Prostate gland (tissue), 2 donors: ENCODE data around the gene ATP5F1B. TPM values are rescaled to one million over a fixed set of nuclear protein-coding genes. Genes with fewer than 3 reads are reported as not detected.
"Not testable (repeated sequence)": the region's sequence is repeated elsewhere in the genome, so short reads cannot be mapped to it uniquely, and the experiment has no call there.

ENCODE experiments used
- DNase-seq: peaks from one replicate; pipeline ENCODE4 v3.0.0-alpha.2; 2019; ENCODE audit warnings: low spot score
- H3K27ac ChIP-seq, 2 donors: fragments of 200-600 bp; sonication (generic); 2 replicates each; pipeline ENCODE4 v1.5.1; 2017 to 2019
- H3K27me3 ChIP-seq: fragments of 200-600 bp; sonication (generic); replicated peaks from 2 replicates; pipeline ENCODE4 v1.5.1; 2019; ENCODE audit not compliant: insufficient read depth
- H3K36me3 ChIP-seq, 2 donors: fragments of 200-600 bp; sonication (generic); 1 replicate in 1 of 2; 2 replicates in 1 of 2; pipeline versions ENCODE4 v1.5.1 to v1.8.1; 2017 to 2019
- H3K4me1 ChIP-seq: fragments of 200-600 bp; sonication (generic); replicated peaks from 2 replicates; pipeline ENCODE4 v1.5.1; 2019
- H3K4me3 ChIP-seq, 2 donors: fragments of 200-600 bp; sonication (generic); 2 replicates each; pipeline ENCODE4 v1.5.1; 2017 to 2019
- H3K9me3 ChIP-seq: fragments of 200-600 bp; sonication (generic); 2 replicates; pipeline ENCODE4 v1.5.1; 2017
- CTCF ChIP-seq, 4 experiments: fragments of 200-600 bp in 2 of 4; fragments of 450-650 bp in 2 of 4; sonication (generic) in 2 of 4; IDR thresholded peaks; 1 replicate in 3 of 4; 2 replicates in 1 of 4; pipeline ENCODE4 v1.5.1; 2016 to 2019; ENCODE audit warnings: antibody characterized with exemption in 4 of 4, mild to moderate bottlenecking in 2 of 4, moderate library complexity in 2 of 4
- POLR2A ChIP-seq: fragments of 450-650 bp; IDR thresholded peaks from one replicate; pipeline ENCODE4 v1.6.1; 2016; ENCODE audit warnings: antibody characterized with exemption, mild to moderate bottlenecking
- POLR2AphosphoS5 ChIP-seq: sonication (generic); formaldehyde crosslinking; IDR thresholded peaks from one replicate; pipeline ENCODE4 v1.6.1; 2017; ENCODE audit warnings: antibody characterized with exemption
- WGBS: methylation state at CpG from one replicate; pipeline ENCODE4 v1.1.5; 2018; 5-methylcytosine and 5-hydroxymethylcytosine counted together
- intact Hi-C: fragments of 100-400 bp; cut with DNase I; formaldehyde crosslinking; loops from one replicate; pipeline ENCODE4 v1.14.2; 2022
- total RNA-seq, 2 donors: library from RNA; depleted of rRNA; stranded (reverse); fragments of >200 nt; gene quantifications; one replicate each; pipeline ENCODE4 v1.1.0, GENCODE V29; 2016

ATP5F1B gene
- total RNA-seq, 2 donors from 2014 or later = 372 to 401 TPM

- H3K9me3 ChIP-seq = no peaks in the 10 kb centered on the region
- H3K4me3 ChIP-seq = no peak overlapping the region
- 93% methylated on average over 7 of the region's 7 CpGs for WGBS
- no peaks in the 10 kb centered on the region for H3K4me1 ChIP-seq
- intact Hi-C loops = no loop called here
- H3K27ac ChIP-seq = no peak overlapping the region
- DNase-seq = no peak
- TF ChIP-seq POLR2A (no peak), CTCF (IDR thresholded peaks at IDR 0.05) (no peak), POLR2AphosphoS5 (no peak)
- no peaks in the 10 kb centered on the region for H3K27me3 ChIP-seq
- no peaks in the 10 kb centered on the region for H3K36me3 ChIP-seq
These were observed 11.9 kb upstream of the ATP5F1B start for GRCh38 chr12:56657416-56658379.

GRCh38 chr12:56653781-56654180 is 8.0 kb upstream of the ATP5F1B start:
- DNase-seq, H3K4me1 ChIP-seq, H3K36me3 ChIP-seq, H3K9me3 ChIP-seq, H3K27ac ChIP-seq, intact Hi-C loops, H3K4me3 ChIP-seq, H3K27me3 ChIP-seq: not testable (repeated sequence)
- WGBS = 94% methylated on average over 5 of the region's 5 CpGs

GRCh38 chr12:56648023-56648422 is 2.2 kb upstream of the ATP5F1B start:
- DNase-seq = not testable (repeated sequence)
- intact Hi-C loops = loop anchor here (5.0 kb wide), 1 partner anchor 39 kb away; the partner anchor contains the start of gene PTGES3

GRCh38 chr12:56645201-56645716 is 525 bp downstream of the ATP5F1B start:
- no peak for DNase-seq
- intact Hi-C loops = loop anchor here (5.0 kb wide), 1 partner anchor 42 kb away; the partner anchor contains the start of gene PTGES3
- H3K4me3 ChIP-seq = peak overlapping the region; percentile 88 to 96
- H3K9me3 ChIP-seq = no peaks in the 10 kb centered on the region
- H3K27ac ChIP-seq = peak overlapping the region; percentile 87 to 94
- no peak for TF ChIP-seq POLR2AphosphoS5
- no peak for TF ChIP-seq CTCF (IDR thresholded peaks at IDR 0.05)
- TF ChIP-seq POLR2A = no peak
- H3K27me3 ChIP-seq = no peaks in the 10 kb centered on the region
- 1% methylated on average over 29 of the region's 29 CpGs for whole genome bisulfite sequencing
- H3K4me1 ChIP-seq = no peaks in the 10 kb centered on the region
- H3K36me3 ChIP-seq = peaks cover 11 to 13% of the 10 kb centered on the region in 2 donors

More at GRCh38 chr12:56648023-56648422, 2.2 kb upstream of the ATP5F1B start:
- WGBS = 92% methylated on average over 9 of the region's 9 CpGs
- not testable (repeated sequence) for H3K4me3 ChIP-seq, H3K36me3 ChIP-seq, H3K4me1 ChIP-seq, H3K27ac ChIP-seq, H3K27me3 ChIP-seq, H3K9me3 ChIP-seq

GRCh38 chr12:56644654-56645053 is 1.1 kb downstream of the ATP5F1B start:
- TF ChIP-seq POLR2AphosphoS5 (no peak), CTCF (IDR thresholded peaks at IDR 0.05) (no peak), POLR2A (no peak)
- Histone ChIP-seq H3K9me3 (no peaks in the 10 kb centered on the region), H3K36me3 (peaks cover 13 to 14% of the 10 kb centered on the region in 2 donors), H3K4me1 (no peaks in the 10 kb centered on the region), H3K4me3 (peak overlapping the region; percentile 88 to 96), H3K27me3 (no peaks in the 10 kb centered on the region), H3K27ac (peak overlapping the region; percentile 87 to 94)
- 49% methylated on average over 4 of the region's 4 CpGs for WGBS
- no peak for DNase-seq
- intact Hi-C loops = loop anchor here (5.0 kb wide), 1 partner anchor 43 kb away; the partner anchor contains the start of gene PTGES3
